Smooth muscle cell (in vitro differentiated cells): ENCODE measurements around the gene OSBPL2. TPM values are rescaled to one million over a fixed set of nuclear protein-coding genes. Genes with fewer than 3 reads are reported as not detected.

Source experiments
- DNase-seq: peaks from one replicate; lab custom pipeline; 2025; ENCODE audit not compliant: unreplicated experiment; lab: John Stamatoyannopoulos, UW
- H2AFZ ChIP-seq: fragments of 200-600 bp; sonication (generic); 2 replicates; pipeline ENCODE4 v1.6.0; 2016; ENCODE audit warnings: antibody characterized with exemption, low read depth, mild to moderate bottlenecking
- H3F3A ChIP-seq: fragments of 200-600 bp; sonication (generic); 2 replicates; pipeline ENCODE4 v1.6.0; 2017; ENCODE audit warnings: antibody characterized with exemption, low read depth
- H3K27ac ChIP-seq: fragments of 200-600 bp; sonication (generic); 2 replicates; pipeline ENCODE4 v1.5.1; 2016; ENCODE audit warnings: low read depth, mild to moderate bottlenecking
- H3K27me3 ChIP-seq: fragments of 200-600 bp; sonication (generic); 2 replicates; pipeline ENCODE4 v1.6.1; 2016; ENCODE audit warnings: low read depth, mild to moderate bottlenecking
- H3K36me3 ChIP-seq: fragments of 200-600 bp; sonication (generic); 2 replicates; pipeline ENCODE4 v1.5.1; 2016; ENCODE audit warnings: low read depth
- H3K4me1 ChIP-seq: fragments of 200-600 bp; sonication (generic); 2 replicates; pipeline ENCODE4 v1.5.1; 2016; ENCODE audit warnings: low read depth
- H3K4me2 ChIP-seq: fragments of 200-600 bp; sonication (generic); 2 replicates; pipeline ENCODE4 v1.6.0; 2016; ENCODE audit warnings: mild to moderate bottlenecking
- H3K4me3 ChIP-seq: fragments of 200-600 bp; sonication (generic); 2 replicates; pipeline ENCODE4 v1.5.1; 2016; ENCODE audit warnings: mild to moderate bottlenecking
- H3K79me2 ChIP-seq: fragments of 200-600 bp; sonication (generic); 2 replicates; pipeline ENCODE4 v1.6.0; 2016; ENCODE audit warnings: low read depth, mild to moderate bottlenecking
- H3K9ac ChIP-seq: fragments of 200-600 bp; sonication (generic); 2 replicates; pipeline ENCODE4 v1.6.0; 2016; ENCODE audit warnings: low read depth
- H3K9me3 ChIP-seq: fragments of 200-600 bp; sonication (generic); replicated peaks from 2 replicates; pipeline ENCODE4 v1.5.1; 2016; ENCODE audit warnings: low read depth
- H4K20me1 ChIP-seq: fragments of 200-600 bp; sonication (generic); 2 replicates; pipeline ENCODE4 v1.6.0; 2016; ENCODE audit warnings: low read depth
- CTCF ChIP-seq: fragments of 200-600 bp; sonication (generic); IDR thresholded peaks from 2 replicates; pipeline ENCODE4 v1.5.1; 2017; ENCODE audit warnings: borderline replicate concordance, mild to moderate bottlenecking, antibody characterized with exemption; ENCODE audit not compliant: insufficient read depth, poor library complexity, severe bottlenecking
- WGBS: methylation state at CpG from one replicate; pipeline ENCODE4 v1.1.7; 2016; ENCODE audit warnings: low lambda C conversion rate; 5-methylcytosine and 5-hydroxymethylcytosine counted together
- polyA plus RNA-seq: library from polyadenylated mRNA; unstranded; fragments of >200 nt; fragmentation: Nextera tagmentation; extraction: Ambion mirVana; gene quantifications from 2 replicates; pipeline ENCODE4 v1.2.1, GENCODE V29; 2016
- total RNA-seq: library from RNA; depleted of rRNA; stranded (reverse); fragments of >200 nt; gene quantifications from 2 replicates; pipeline ENCODE4 v1.2.3, GENCODE V29; 2014

OSBPL2 gene
- total and polyA plus RNA-seq, 2 experiments from 2014 or later: 34.3 to 37.0 TPM

- H3K4me3 ChIP-seq: no peak overlapping the region
- no peak overlapping the region for H2AFZ ChIP-seq
- no peak overlapping the region for H3K9ac ChIP-seq
- H4K20me1 ChIP-seq: peaks cover 5% of the 10 kb centered on the region
- no peaks in the 10 kb centered on the region for H3K79me2 ChIP-seq
- H3K9me3 ChIP-seq: no peaks in the 10 kb centered on the region
- no peak for DNase-seq
- WGBS: 96% methylated on average over 38 of the region's 38 CpGs
- no peak for TF ChIP-seq CTCF
- no peaks in the 10 kb centered on the region for H3K27me3 ChIP-seq
- no peak overlapping the region for H3K4me2 ChIP-seq
- H3K4me1 ChIP-seq: no peaks in the 10 kb centered on the region
- peaks cover 10% of the 10 kb centered on the region for H3K36me3 ChIP-seq
- H3K27ac ChIP-seq: no peak overlapping the region
- no peaks in the 10 kb centered on the region for H3F3A ChIP-seq
Measured at GRCh38 chr20:62201173-62202082, 36.9 kb upstream of the OSBPL2 start.

- WGBS: 68% methylated on average over 5 of the region's 5 CpGs
- no peaks in the 10 kb centered on the region for H3K9me3 ChIP-seq
- no peaks in the 10 kb centered on the region for H3K4me1 ChIP-seq
- H3K27ac ChIP-seq: no peak overlapping the region
- no peaks in the 10 kb centered on the region for H3K79me2 ChIP-seq
- no peaks in the 10 kb centered on the region for H3F3A ChIP-seq
- peaks cover 10% of the 10 kb centered on the region for H3K36me3 ChIP-seq
- DNase-seq: no peak
- H3K4me3 ChIP-seq: no peak overlapping the region
- no peak overlapping the region for H3K4me2 ChIP-seq
- no peak overlapping the region for H3K9ac ChIP-seq
- H2AFZ ChIP-seq: no peak overlapping the region
- TF ChIP-seq CTCF: no peak
- peaks cover 5% of the 10 kb centered on the region for H4K20me1 ChIP-seq
- no peaks in the 10 kb centered on the region for H3K27me3 ChIP-seq
Measured at GRCh38 chr20:62202083-62202395, 36.3 kb upstream of the OSBPL2 start.

GRCh38 chr20:62202676-62203377, 35.5 kb upstream of the OSBPL2 start:
- no peak overlapping the region for H3K27ac ChIP-seq
- H3K9ac ChIP-seq: no peak overlapping the region
- H3K9me3 ChIP-seq: no peaks in the 10 kb centered on the region
- H3K79me2 ChIP-seq: no peaks in the 10 kb centered on the region
- no peaks in the 10 kb centered on the region for H3K27me3 ChIP-seq
- H3F3A ChIP-seq: no peaks in the 10 kb centered on the region
- H3K4me1 ChIP-seq: no peaks in the 10 kb centered on the region
- TF ChIP-seq CTCF: no peak
- DNase-seq: no peak
- H3K4me2 ChIP-seq: no peak overlapping the region
- no peak overlapping the region for H3K4me3 ChIP-seq
- peaks cover 10% of the 10 kb centered on the region for H3K36me3 ChIP-seq
- H4K20me1 ChIP-seq: peaks cover 5% of the 10 kb centered on the region
- no peak overlapping the region for H2AFZ ChIP-seq
- WGBS: 89% methylated on average over 23 of the region's 23 CpGs
